ENCODE measurements around the gene KSR1.
"Not testable (repeated sequence)": the region's sequence is repeated elsewhere in the genome, so short reads cannot be mapped to it uniquely, and the experiment has no call there.

The KSR1 gene

GRCh38 chr17:27609611-27610303 is 153.5 kb downstream of the KSR1 start:
- DNase-seq (ENCODE audit: low read depth in 2 of 2), result no peak

GRCh38 chr17:27610304-27610677 is 154.0 kb downstream of the KSR1 start:
- no peak for DNase-seq (ENCODE audit: low read depth in 2 of 2)

GRCh38 chr17:27612160-27612770 is 156.0 kb downstream of the KSR1 start:
- no peak for DNase-seq (ENCODE audit: low read depth in 2 of 2)

GRCh38 chr17:27613433-27613832 is 157.2 kb downstream of the KSR1 start:
- no peak for DNase-seq (ENCODE audit: low read depth in 2 of 2)

- DNase-seq (ENCODE audit: low read depth in 2 of 2), result no peak
Observed at GRCh38 chr17:27615121-27615520, 158.9 kb downstream of the KSR1 start.

- no peak for DNase-seq (ENCODE audit: low read depth in 2 of 2)
Observed at GRCh38 chr17:27616414-27616813, 160.2 kb downstream of the KSR1 start.

- DNase-seq (ENCODE audit: low read depth in 2 of 2), result no peak
Observed at GRCh38 chr17:27618417-27618816, 162.2 kb downstream of the KSR1 start.

GRCh38 chr17:27620721-27621120 is 164.5 kb downstream of the KSR1 start:
- no peak for DNase-seq (ENCODE audit: low read depth in 2 of 2)

- DNase-seq (ENCODE audit: low read depth in 2 of 2), result no peak
Observed at GRCh38 chr17:27621536-27621935, 165.3 kb downstream of the KSR1 start.

- DNase-seq (ENCODE audit: low read depth in 2 of 2), result no peak
Observed at GRCh38 chr17:27621942-27622559, 165.8 kb downstream of the KSR1 start.

GRCh38 chr17:27622986-27623385 is 166.7 kb downstream of the KSR1 start:
- DNase-seq (ENCODE audit: low read depth in 2 of 2), result no peak

GRCh38 chr17:27623614-27624013 is 167.4 kb downstream of the KSR1 start:
- DNase-seq (ENCODE audit: low read depth in 2 of 2), result no peak

- DNase-seq (ENCODE audit: low read depth in 2 of 2), result no peak
Observed at GRCh38 chr17:27624539-27624938, 168.3 kb downstream of the KSR1 start.

GRCh38 chr17:27625856-27626255 is 169.6 kb downstream of the KSR1 start:
- no peak for DNase-seq (ENCODE audit: low read depth in 2 of 2)

- no peak for DNase-seq (ENCODE audit: low read depth in 2 of 2)
Observed at GRCh38 chr17:27627514-27627913, 171.3 kb downstream of the KSR1 start.

GRCh38 chr17:27628376-27628775 is 172.1 kb downstream of the KSR1 start:
- DNase-seq (ENCODE audit: low read depth in 2 of 2), result no peak

GRCh38 chr17:27629260-27629659 is 173.0 kb downstream of the KSR1 start:
- not testable (repeated sequence) for DNase-seq (ENCODE audit: low read depth in 2 of 2)

- no peak for DNase-seq (ENCODE audit: low read depth in 2 of 2)
Observed at GRCh38 chr17:27630607-27631410, 174.6 kb downstream of the KSR1 start, which contains the start of gene LGALS9. Gene LGALS9 (plus strand): TSS chr17:27631188. CDS start chr17:27631266, 78 bp downstream.

GRCh38 chr17:27631411-27631760 is 175.1 kb downstream of the KSR1 start:
- DNase-seq (ENCODE audit: low read depth in 2 of 2), result no peak

GRCh38 chr17:27631897-27632725 is 175.9 kb downstream of the KSR1 start:
- no peak for DNase-seq (ENCODE audit: low read depth in 2 of 2)

GRCh38 chr17:27632766-27633165 is 176.5 kb downstream of the KSR1 start:
- DNase-seq (ENCODE audit: low read depth in 2 of 2), result not testable (repeated sequence)

Measured in stimulated activated CD8-positive, alpha-beta memory T cell treated with anti-CD3 and anti-CD28 coated beads, Interleukin-15, amount 100 ng/mL, for 48 hours (primary cell).